Mesendoderm (in vitro differentiated cells): ENCODE results near the gene RASGEF1C.
"Not testable (repeated sequence)": the region's sequence is repeated elsewhere in the genome, so short reads cannot be mapped to it uniquely, and the experiment has no call there.

Experiments used
- DNase-seq: peaks from one replicate; pipeline ENCODE4 v3.0.0; 2013
- H2AK5ac ChIP-seq: 2 replicates; pipeline ENCODE4 v1.6.1; 2013; ENCODE audit warnings: low read length, inconsistent platforms
- H2BK120ac ChIP-seq: 2 replicates; pipeline ENCODE4 v1.6.1; 2013; ENCODE audit warnings: low read depth, mild to moderate bottlenecking, low read length, moderate library complexity, mixed read lengths
- H2BK15ac ChIP-seq: replicated peaks from 2 replicates; pipeline ENCODE4 v1.6.1; 2013; ENCODE audit warnings: low read depth, mild to moderate bottlenecking, moderate library complexity
- H2BK5ac ChIP-seq: 2 replicates; pipeline ENCODE4 v1.6.1; 2013; ENCODE audit warnings: low read length, inconsistent platforms
- H3K18ac ChIP-seq: 2 replicates; pipeline ENCODE4 v1.6.1; 2013; ENCODE audit warnings: mild to moderate bottlenecking, low read length, mixed read lengths
- H3K23ac ChIP-seq: one replicate; pipeline ENCODE4 v1.6.1; 2013; ENCODE audit warnings: low read length
- H3K27ac ChIP-seq: 2 replicates; pipeline ENCODE4 v1.5.1; 2013; ENCODE audit warnings: low read depth, mild to moderate bottlenecking, inconsistent platforms, low read length, moderate library complexity
- H3K27me3 ChIP-seq: 2 replicates; pipeline ENCODE4 v1.6.1; 2013; ENCODE audit warnings: low read length, control low read depth, mild to moderate bottlenecking, inconsistent platforms; ENCODE audit not compliant: insufficient read depth, poor library complexity
- H3K36me3 ChIP-seq: 2 replicates; pipeline ENCODE4 v1.6.1; 2013; ENCODE audit warnings: low read length, inconsistent platforms; ENCODE audit not compliant: control insufficient read depth, insufficient read depth
- H3K4ac ChIP-seq: one replicate; pipeline ENCODE4 v1.6.1; 2013; ENCODE audit warnings: low read depth, mild to moderate bottlenecking, low read length, moderate library complexity
- H3K4me1 ChIP-seq: 2 replicates; pipeline ENCODE4 v1.6.1; 2013; ENCODE audit warnings: low read depth, low read length, inconsistent platforms; ENCODE audit not compliant: control insufficient read depth
- H3K4me2 ChIP-seq: 2 replicates; pipeline ENCODE4 v1.6.1; 2013; ENCODE audit warnings: low read length
- H3K4me3 ChIP-seq: 2 replicates; pipeline ENCODE4 v1.5.1; 2013; ENCODE audit warnings: mild to moderate bottlenecking, low read length
- H3K56ac ChIP-seq: one replicate; pipeline ENCODE4 v1.6.1; 2013; ENCODE audit warnings: low read length
- H3K79me1 ChIP-seq: 2 replicates; pipeline ENCODE4 v1.6.1; 2013; ENCODE audit warnings: low read length, inconsistent platforms
- H3K79me2 ChIP-seq: 2 replicates; pipeline ENCODE4 v1.6.1; 2013; ENCODE audit warnings: mild to moderate bottlenecking, low read length; ENCODE audit not compliant: control insufficient read depth, insufficient read depth
- H3K9ac ChIP-seq: 2 replicates; pipeline ENCODE4 v1.6.1; 2013; ENCODE audit warnings: low read length, inconsistent platforms
- H4K5ac ChIP-seq: one replicate; pipeline ENCODE4 v1.6.1; 2013; ENCODE audit warnings: low read length
- H4K8ac ChIP-seq: one replicate; pipeline ENCODE4 v1.6.1; 2013; ENCODE audit warnings: low read depth, mild to moderate bottlenecking, control low read depth, low read length, moderate library complexity
- WGBS: extraction: QIAGEN DNeasy Blood & Tissue Kit; methylation state at CpG from one replicate; pipeline ENCODE4 v1.1.7; 2013; ENCODE audit warnings: low lambda C conversion rate, missing lambda C conversion rate; ENCODE audit not compliant: insufficient coverage; ENCODE audit errors: extremely low coverage; 5-methylcytosine and 5-hydroxymethylcytosine counted together

RASGEF1C gene

DNA sequence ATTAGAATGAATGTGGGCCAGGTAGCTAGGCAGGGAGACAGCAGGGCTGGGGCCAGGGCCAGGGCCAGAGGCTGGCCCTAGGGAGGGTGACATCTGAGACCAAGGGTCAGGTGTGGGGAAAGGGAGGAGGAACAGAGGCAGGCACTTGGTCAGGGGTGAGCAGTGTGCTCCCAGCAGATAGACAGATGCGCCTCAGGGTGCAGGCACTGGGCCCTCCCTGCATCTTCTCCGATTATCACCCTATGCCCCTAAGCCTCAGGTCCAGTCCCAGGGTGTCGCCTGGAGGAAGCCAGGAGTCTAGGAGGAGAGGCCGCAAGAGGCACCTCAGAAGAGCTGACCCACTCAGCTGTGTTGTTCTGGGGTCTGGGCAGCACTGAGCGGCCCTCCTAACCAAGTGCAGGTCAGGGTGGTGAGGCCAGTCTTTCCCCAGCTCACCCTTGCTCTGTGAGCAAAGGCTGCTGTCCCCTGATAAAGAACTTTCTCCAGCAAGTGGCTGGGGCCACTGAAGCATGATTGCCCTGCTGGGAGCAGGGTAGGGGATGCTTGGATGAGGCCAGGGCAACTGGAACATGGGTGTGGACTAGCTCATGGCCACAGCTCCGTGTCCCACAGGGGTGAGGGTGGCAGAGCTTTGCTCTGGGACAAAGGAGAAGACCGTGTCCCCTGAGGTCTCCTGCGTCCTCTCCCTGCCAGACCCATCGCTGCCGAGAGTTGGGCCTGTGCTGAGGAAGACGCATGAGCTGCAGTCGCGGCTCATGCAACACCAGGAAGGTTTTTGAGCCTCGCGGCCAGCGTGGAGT, 2.1 kb upstream of the RASGEF1C start:
- no peak overlapping the region for H3K9ac ChIP-seq
- no peaks in the 10 kb centered on the region for H3K79me1 ChIP-seq
- H3K27ac ChIP-seq, result no peak overlapping the region
- H3K79me2 ChIP-seq, result no peaks in the 10 kb centered on the region
- H3K4me2 ChIP-seq, result no peak overlapping the region
- no peaks in the 10 kb centered on the region for H3K36me3 ChIP-seq
- H3K4me3 ChIP-seq, result no peak overlapping the region
- no peak overlapping the region for H4K8ac ChIP-seq
- H3K27me3 ChIP-seq, result no peaks in the 10 kb centered on the region
- no peak overlapping the region for H3K4ac ChIP-seq
- no peak overlapping the region for H4K5ac ChIP-seq
- no peaks in the 10 kb centered on the region for H3K4me1 ChIP-seq
- no peak overlapping the region for H2BK5ac ChIP-seq
- no peak overlapping the region for H2BK15ac ChIP-seq
- DNase-seq, result no peak
- no peak overlapping the region for H2BK120ac ChIP-seq
- no peak overlapping the region for H3K56ac ChIP-seq
- H2AK5ac ChIP-seq, result no peak overlapping the region
- H3K18ac ChIP-seq, result no peak overlapping the region
- no CpG with 5 or more reads among the region's 16 CpGs for WGBS
- no peak overlapping the region for H3K23ac ChIP-seq

DNA sequence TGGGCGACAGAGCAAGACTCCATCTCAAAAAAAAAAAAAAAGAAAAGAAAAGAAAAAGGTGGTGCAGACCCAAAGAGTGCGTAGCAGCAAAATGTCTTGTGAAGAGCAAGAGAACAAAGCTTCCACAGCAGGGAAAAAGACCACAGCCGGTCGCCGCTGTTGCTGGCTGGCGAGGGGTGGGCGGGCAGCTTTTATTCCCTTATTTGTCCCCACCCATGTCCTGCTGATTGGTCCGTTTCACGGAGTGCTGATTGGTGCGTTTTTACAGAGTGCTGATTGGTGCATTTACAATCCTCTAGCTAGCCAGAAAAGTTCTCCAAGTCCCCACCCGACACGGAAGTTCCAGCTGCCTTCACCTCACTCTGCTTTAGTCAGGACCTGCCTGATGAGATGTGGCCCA, 1.1 kb upstream of the RASGEF1C start:
- not testable (repeated sequence) for H3K18ac ChIP-seq

DNA sequence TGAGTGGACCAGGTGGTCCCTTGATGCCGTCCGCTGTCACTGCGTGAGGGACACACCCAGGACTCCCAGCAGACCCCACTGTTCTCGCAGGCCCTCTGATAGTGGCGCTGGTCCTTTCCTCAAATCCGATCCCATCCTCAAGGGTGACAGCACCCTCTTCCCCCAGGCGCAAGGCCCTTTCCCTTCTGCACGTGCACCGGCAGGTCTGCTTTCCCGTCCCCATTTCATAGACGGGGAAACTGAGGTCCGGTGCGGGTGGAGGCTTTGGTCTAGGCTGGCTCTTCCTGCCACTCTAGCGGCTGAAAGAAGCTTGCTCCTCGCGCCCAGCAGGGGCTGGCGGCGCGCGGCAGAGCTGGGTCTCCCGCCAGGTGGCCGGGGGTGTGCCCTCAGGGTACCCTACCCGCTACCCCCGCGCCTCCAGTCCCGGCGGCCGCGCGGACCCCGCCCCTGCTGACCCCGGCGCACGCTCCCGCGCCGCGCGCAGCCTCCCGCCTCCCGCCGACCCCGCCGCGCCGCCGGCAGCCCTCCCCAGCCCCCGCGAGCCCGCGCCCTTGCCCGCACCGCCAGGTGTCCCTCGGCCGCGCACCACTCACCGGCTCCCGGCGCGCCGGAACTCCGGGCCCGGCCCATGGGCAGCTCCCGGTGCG, 453 bp downstream of the RASGEF1C start:
- Histone ChIP-seq H3K4me1 (no peaks in the 10 kb centered on the region), H4K5ac (no peak overlapping the region), H3K36me3 (no peaks in the 10 kb centered on the region), H3K27me3 (no peaks in the 10 kb centered on the region), H3K23ac (no peak overlapping the region), H3K79me1 (no peaks in the 10 kb centered on the region), H3K9ac (no peak overlapping the region), H2BK15ac (no peak overlapping the region), H3K79me2 (no peaks in the 10 kb centered on the region), H3K56ac (peak overlapping the region; percentile 65), H3K4me3 (no peak overlapping the region), H4K8ac (no peak overlapping the region), H2BK120ac (no peak overlapping the region), H3K4me2 (peak overlapping the region; percentile 41), H2AK5ac (no peak overlapping the region), H3K18ac (no peak overlapping the region), H3K4ac (no peak overlapping the region), H3K27ac (no peak overlapping the region), H2BK5ac (no peak overlapping the region)
- WGBS, result no CpG with 5 or more reads among the region's 65 CpGs
- peak; percentile 14 for DNase-seq

More for the DNA sequence above, 1.1 kb upstream of the RASGEF1C start:
- H2BK15ac ChIP-seq, H3K27ac ChIP-seq, H3K9ac ChIP-seq, H2AK5ac ChIP-seq, H2BK5ac ChIP-seq, H3K4ac ChIP-seq, H3K4me3 ChIP-seq, H4K5ac ChIP-seq, H3K36me3 ChIP-seq, H2BK120ac ChIP-seq, H3K4me1 ChIP-seq, H3K23ac ChIP-seq, H3K79me1 ChIP-seq, H3K27me3 ChIP-seq, H3K4me2 ChIP-seq, H4K8ac ChIP-seq, H3K56ac ChIP-seq, H3K79me2 ChIP-seq, DNase-seq: not testable (repeated sequence)
- no CpG with 5 or more reads among the region's 12 CpGs for WGBS

DNA sequence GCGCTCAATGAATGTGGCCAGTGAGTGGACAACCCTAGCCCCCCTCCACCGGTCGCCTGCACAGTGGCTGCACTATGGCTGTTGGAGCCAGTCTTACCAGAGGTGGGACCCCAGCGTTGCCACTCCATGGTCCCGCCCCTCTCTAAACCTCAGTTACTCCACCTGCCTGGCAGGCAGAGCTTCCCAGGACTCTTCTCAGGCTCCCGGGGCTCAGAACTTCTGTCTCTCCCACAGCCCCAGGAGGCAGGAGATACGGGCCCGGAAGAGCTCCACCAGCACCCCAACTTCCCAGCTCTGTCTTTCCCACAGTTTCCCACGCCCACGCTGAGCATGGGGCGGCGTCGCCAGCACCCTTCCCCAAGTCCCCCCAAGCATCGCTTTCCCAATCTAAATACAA, 975 bp downstream of the RASGEF1C start:
- no peak overlapping the region for H3K9ac ChIP-seq
- no peak overlapping the region for H2BK120ac ChIP-seq
- no peak overlapping the region for H2BK15ac ChIP-seq
- no peak for DNase-seq
- no peak overlapping the region for H3K56ac ChIP-seq
- no peaks in the 10 kb centered on the region for H3K79me1 ChIP-seq
- H3K18ac ChIP-seq, result no peak overlapping the region
- no peak overlapping the region for H4K5ac ChIP-seq
- no peaks in the 10 kb centered on the region for H3K27me3 ChIP-seq
- no peaks in the 10 kb centered on the region for H3K4me1 ChIP-seq
- no peak overlapping the region for H2AK5ac ChIP-seq
- H3K79me2 ChIP-seq, result no peaks in the 10 kb centered on the region
- H3K4me2 ChIP-seq, result no peak overlapping the region
- no CpG with 5 or more reads among the region's 14 CpGs for WGBS
- H2BK5ac ChIP-seq, result no peak overlapping the region
- no peak overlapping the region for H3K4ac ChIP-seq
- no peak overlapping the region for H3K4me3 ChIP-seq
- H4K8ac ChIP-seq, result no peak overlapping the region
- H3K23ac ChIP-seq, result peak overlapping the region; percentile 16
- H3K27ac ChIP-seq, result no peak overlapping the region
- H3K36me3 ChIP-seq, result no peaks in the 10 kb centered on the region

DNA sequence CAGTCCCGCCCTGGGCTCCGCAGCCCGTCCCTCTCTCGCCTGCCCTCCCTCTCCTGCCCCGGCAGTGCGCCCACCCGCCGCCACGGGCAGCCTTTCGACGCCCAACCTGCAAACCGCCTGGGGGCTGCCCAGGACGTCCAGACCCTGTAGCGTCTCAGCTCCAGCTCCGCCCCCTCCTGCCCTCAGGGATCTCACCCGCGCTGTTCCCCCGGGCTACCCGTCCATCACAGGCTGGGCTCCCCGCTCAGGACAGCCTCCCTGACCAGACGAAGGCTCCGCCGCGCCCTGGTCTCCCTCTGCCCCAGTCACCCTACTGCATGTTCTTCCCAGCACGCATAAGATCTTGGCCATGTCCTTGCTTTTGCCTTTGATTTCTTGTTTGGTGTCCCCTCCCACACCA, 1.4 kb downstream of the RASGEF1C start:
- Histone ChIP-seq H4K8ac (no peak overlapping the region), H3K79me2 (no peaks in the 10 kb centered on the region), H3K4me2 (peak overlapping the region; percentile 5), H3K27me3 (no peaks in the 10 kb centered on the region), H3K23ac (peak overlapping the region; percentile 89), H2BK15ac (no peak overlapping the region), H3K79me1 (no peaks in the 10 kb centered on the region), H3K36me3 (no peaks in the 10 kb centered on the region), H2BK5ac (no peak overlapping the region), H3K4me1 (no peaks in the 10 kb centered on the region), H2BK120ac (no peak overlapping the region), H3K4ac (no peak overlapping the region), H3K9ac (no peak overlapping the region), H2AK5ac (no peak overlapping the region), H3K4me3 (no peak overlapping the region), H3K27ac (no peak overlapping the region), H4K5ac (no peak overlapping the region), H3K56ac (no peak overlapping the region), H3K18ac (no peak overlapping the region)
- DNase-seq, result no peak
- no CpG with 5 or more reads among the region's 25 CpGs for WGBS
